Measurements from ENCODE around the gene RTRAF.

DNA sequence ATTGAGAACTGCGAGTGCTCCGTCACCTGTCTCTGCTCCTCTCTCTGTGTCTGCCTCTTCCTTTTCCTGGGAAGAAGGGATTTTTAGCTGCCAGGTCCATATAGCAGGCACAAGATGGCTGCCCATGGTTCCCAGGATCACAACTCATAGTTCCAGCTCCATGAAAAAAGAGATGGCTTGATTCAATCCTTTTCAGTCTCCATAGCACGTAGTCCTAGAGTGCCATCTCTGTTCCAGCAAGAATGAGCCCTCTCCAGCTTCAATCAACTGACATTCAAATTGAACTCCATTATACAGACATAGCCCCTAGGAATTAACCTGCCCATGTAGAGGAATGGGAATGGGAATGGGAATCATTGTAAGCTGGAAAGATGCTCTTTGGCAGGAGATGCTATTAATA is 34.7 kb upstream of the RTRAF start:
- no peak for TF ChIP-seq CTCF (IDR thresholded peaks at IDR 0.05 in 8 of 11, conservative IDR thresholded peaks at IDR 0.05 in 3 of 11)
- TF ChIP-seq POLR2AphosphoS5 (IDR thresholded peaks at IDR 0.05): no peak

Measured in spleen (tissue), 7 donors.